Ishikawa (cell line): ENCODE measurements around the gene SELENOT.

Source experiments
- CEBPB ChIP-seq: IDR thresholded peaks from 2 replicates; pipeline ENCODE4 v1.6.1; 2012
- CREB1 ChIP-seq: IDR thresholded peaks from 2 replicates; pipeline ENCODE4 v1.6.1; 2012; ENCODE audit warnings: low read depth
- EGR1 ChIP-seq: IDR thresholded peaks from 2 replicates; pipeline ENCODE4 v1.6.1; 2012
- EP300 ChIP-seq: IDR thresholded peaks from 2 replicates; pipeline ENCODE4 v1.6.1; 2012; ENCODE audit warnings: borderline replicate concordance
- FOXM1 ChIP-seq: IDR thresholded peaks from 2 replicates; pipeline ENCODE4 v1.6.1; 2012; ENCODE audit warnings: low read depth, borderline replicate concordance
- NFIC ChIP-seq: IDR thresholded peaks from 2 replicates; pipeline ENCODE4 v1.6.1; 2012
- RAD21 ChIP-seq: IDR thresholded peaks from 2 replicates; pipeline ENCODE4 v1.6.1; 2012; ENCODE audit warnings: low read depth
- TAF1 ChIP-seq: IDR thresholded peaks from 2 replicates; pipeline ENCODE4 v1.6.1; 2012; ENCODE audit warnings: low read depth, mild to moderate bottlenecking
- TCF12 ChIP-seq: IDR thresholded peaks from 2 replicates; pipeline ENCODE4 v1.6.1; 2012; ENCODE audit warnings: low read depth
- TEAD4 ChIP-seq: IDR thresholded peaks from 2 replicates; pipeline ENCODE4 v1.6.1; 2012
- YY1 ChIP-seq: IDR thresholded peaks from 2 replicates; pipeline ENCODE4 v1.6.1; 2012; ENCODE audit warnings: low read depth
- ZBTB7A ChIP-seq: IDR thresholded peaks from 2 replicates; pipeline ENCODE4 v1.6.1; 2012; ENCODE audit warnings: low read depth
- TF ChIP-seq, protein P1 (sequence below): IDR thresholded peaks from 2 replicates; pipeline ENCODE4 v1.6.1; 2012; ENCODE audit warnings: low read depth, mild to moderate bottlenecking
- TF ChIP-seq, protein P2 (sequence below): IDR thresholded peaks from 2 replicates; pipeline ENCODE4 v1.6.1; 2012
- TF ChIP-seq, protein P3 (sequence below): IDR thresholded peaks from 2 replicates; pipeline ENCODE4 v1.6.1; 2012

The SELENOT gene

DNA sequence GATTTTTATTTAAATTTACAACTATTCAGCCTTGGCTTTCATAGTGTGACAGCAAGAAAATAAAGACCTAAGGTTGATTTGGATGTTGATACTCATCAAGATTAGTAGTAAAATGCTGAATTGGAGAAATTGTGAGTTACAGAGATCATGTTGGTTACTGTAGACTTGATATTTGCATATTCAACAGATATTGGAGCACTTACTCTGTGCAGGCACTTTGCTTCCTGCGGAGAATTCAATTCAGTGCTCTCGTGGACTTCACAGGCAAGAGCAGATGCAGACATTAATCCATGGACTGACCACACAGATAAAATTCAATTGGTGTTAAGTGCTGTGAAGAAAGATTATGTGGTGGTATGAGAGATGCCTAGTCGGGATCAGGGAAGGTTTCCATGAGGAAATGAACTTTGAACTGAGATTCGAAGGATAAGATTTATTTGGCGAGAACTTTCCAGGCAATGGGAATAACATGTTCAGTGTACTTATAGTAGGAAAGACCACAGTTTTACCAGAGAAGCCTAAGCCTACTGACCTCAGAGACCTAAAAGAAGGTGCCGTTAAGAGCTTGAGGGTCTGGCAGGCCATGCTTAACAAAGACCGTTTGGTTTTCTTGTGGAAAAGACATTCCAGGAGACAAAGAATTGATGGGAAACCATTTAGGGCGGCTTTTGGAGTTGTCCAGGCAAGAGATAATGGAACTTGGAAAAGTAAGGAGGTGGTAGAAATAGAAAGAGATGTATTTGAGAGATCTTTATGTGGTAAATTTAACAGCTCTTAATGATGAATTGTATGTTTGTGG lies 4.3 kb downstream of the SELENOT start:
- TF ChIP-seq, protein P1, sequence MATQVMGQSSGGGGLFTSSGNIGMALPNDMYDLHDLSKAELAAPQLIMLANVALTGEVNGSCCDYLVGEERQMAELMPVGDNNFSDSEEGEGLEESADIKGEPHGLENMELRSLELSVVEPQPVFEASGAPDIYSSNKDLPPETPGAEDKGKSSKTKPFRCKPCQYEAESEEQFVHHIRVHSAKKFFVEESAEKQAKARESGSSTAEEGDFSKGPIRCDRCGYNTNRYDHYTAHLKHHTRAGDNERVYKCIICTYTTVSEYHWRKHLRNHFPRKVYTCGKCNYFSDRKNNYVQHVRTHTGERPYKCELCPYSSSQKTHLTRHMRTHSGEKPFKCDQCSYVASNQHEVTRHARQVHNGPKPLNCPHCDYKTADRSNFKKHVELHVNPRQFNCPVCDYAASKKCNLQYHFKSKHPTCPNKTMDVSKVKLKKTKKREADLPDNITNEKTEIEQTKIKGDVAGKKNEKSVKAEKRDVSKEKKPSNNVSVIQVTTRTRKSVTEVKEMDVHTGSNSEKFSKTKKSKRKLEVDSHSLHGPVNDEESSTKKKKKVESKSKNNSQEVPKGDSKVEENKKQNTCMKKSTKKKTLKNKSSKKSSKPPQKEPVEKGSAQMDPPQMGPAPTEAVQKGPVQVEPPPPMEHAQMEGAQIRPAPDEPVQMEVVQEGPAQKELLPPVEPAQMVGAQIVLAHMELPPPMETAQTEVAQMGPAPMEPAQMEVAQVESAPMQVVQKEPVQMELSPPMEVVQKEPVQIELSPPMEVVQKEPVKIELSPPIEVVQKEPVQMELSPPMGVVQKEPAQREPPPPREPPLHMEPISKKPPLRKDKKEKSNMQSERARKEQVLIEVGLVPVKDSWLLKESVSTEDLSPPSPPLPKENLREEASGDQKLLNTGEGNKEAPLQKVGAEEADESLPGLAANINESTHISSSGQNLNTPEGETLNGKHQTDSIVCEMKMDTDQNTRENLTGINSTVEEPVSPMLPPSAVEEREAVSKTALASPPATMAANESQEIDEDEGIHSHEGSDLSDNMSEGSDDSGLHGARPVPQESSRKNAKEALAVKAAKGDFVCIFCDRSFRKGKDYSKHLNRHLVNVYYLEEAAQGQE, result no peak
- TF ChIP-seq, protein P2, sequence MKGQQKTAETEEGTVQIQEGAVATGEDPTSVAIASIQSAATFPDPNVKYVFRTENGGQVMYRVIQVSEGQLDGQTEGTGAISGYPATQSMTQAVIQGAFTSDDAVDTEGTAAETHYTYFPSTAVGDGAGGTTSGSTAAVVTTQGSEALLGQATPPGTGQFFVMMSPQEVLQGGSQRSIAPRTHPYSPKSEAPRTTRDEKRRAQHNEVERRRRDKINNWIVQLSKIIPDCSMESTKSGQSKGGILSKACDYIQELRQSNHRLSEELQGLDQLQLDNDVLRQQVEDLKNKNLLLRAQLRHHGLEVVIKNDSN, result no peak
- no peak for TF ChIP-seq EP300
- TF ChIP-seq, protein P3, sequence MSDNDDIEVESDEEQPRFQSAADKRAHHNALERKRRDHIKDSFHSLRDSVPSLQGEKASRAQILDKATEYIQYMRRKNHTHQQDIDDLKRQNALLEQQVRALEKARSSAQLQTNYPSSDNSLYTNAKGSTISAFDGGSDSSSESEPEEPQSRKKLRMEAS, result no peak
- TF ChIP-seq TCF12, result no peak
- TF ChIP-seq CEBPB, result no peak
- TF ChIP-seq YY1, result no peak

DNA sequence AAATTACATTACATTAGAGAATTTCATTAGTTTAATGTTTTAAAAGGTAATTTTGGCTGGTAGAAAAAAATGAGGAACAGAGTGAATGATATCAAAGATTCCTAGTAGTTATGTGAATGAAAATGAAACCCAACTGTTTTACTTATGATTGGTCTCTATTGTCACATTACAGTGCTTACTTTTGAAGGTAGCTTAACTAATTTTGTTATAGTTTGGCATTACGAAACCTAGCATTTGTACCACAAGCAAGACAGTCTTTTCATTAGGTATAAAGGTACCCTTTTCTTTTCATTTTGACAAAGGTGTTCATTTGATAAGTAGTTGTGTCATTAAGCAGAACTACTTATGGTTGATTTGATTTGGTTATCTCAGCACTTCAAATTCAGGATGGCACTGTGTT lies 6.9 kb downstream of the SELENOT start:
- no peak for TF ChIP-seq YY1
- no peak for TF ChIP-seq RAD21
- no peak for TF ChIP-seq TCF12
- no peak for TF ChIP-seq CREB1
- no peak for TF ChIP-seq ZBTB7A
- TF ChIP-seq CEBPB, result no peak
- TF ChIP-seq, protein P2, result no peak
- TF ChIP-seq, protein P3, result no peak
- no peak for TF ChIP-seq EGR1
- no peak for TF ChIP-seq TEAD4
- no peak for TF ChIP-seq NFIC
- no peak for TF ChIP-seq TAF1
- no peak for TF ChIP-seq FOXM1

DNA sequence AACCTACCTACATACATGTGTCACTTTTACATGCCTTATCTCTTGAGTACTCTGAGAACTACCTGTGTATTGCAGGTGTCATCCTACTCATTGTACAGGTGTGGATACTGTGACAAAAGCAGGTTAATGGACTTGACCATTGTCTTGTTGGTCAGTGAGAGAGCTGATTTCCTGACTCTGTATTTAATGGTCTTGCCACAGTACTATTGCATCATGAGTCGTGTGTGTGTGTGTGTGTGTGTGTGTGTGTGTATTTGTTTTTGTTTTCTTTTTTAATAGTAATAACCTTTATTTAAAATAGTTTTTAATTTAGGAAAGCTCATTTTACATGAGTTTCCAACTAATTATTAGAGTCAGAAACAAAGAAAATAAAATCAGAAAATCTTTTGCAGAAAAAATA lies 7.7 kb downstream of the SELENOT start:
- no peak for TF ChIP-seq CEBPB
- TF ChIP-seq, protein P3, result no peak
- TF ChIP-seq FOXM1, result no peak
- TF ChIP-seq YY1, result no peak
- TF ChIP-seq CREB1, result no peak
- TF ChIP-seq, protein P2, result no peak
- TF ChIP-seq TCF12, result no peak
- TF ChIP-seq ZBTB7A, result no peak
- no peak for TF ChIP-seq TEAD4

DNA sequence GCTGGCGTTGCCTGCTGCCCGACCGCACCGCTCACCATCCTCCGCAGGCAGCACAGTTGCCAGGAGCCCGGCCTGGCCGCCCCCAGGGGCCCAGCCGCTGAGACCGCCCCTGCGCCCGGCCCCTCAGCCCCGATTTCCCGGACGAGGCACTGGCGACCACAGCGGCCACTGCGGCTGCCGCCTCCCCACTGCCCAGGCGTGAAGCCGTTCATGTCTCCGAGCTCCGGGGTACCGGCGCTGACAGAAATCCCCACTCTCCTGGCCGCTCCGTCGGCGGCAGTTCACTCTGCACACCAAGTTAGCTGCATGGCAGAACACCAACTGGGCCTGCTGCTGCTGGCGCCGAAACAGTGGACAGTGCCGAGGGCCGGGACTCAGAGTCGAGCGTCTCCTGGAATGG lies 8.5 kb downstream of the SELENOT start:
- TF ChIP-seq EP300 (no peak), NFIC (no peak), ZBTB7A (no peak), EGR1 (no peak), CEBPB (no peak), TCF12 (no peak), CREB1 (no peak), YY1 (no peak), FOXM1 (no peak), TEAD4 (no peak)
- TF ChIP-seq, protein P3, result no peak
- TF ChIP-seq, protein P1, result no peak
- TF ChIP-seq, protein P2, result no peak

DNA sequence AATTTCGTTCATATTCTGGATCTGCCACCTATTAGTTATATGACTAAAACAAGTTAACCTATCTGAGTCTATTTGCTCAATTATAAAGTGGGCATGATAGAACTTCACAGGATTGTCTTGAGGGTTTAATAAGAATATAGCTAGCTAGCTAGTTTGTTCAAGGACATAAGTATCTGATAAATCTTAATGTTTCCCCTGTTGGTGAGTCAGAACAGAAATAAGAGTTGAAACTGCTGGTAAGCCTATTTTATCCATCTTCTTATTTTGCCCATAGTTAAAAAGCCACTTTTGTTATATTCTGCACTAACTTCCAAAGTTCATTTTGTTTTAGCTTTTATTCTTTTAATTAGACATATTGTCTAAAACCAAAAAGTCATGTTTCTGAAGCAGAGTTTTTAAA lies 9.4 kb downstream of the SELENOT start:
- TF ChIP-seq TAF1, result no peak
- no peak for TF ChIP-seq FOXM1
- TF ChIP-seq, protein P3, result no peak
- no peak for TF ChIP-seq TEAD4
- TF ChIP-seq, protein P1, result no peak
- TF ChIP-seq RAD21, result no peak
- no peak for TF ChIP-seq CEBPB
- TF ChIP-seq TCF12, result no peak
- no peak for TF ChIP-seq EGR1
